22Rv1 (cell line): Measurements from ENCODE around the gene MAP2.
A peak's percentile ranks its signal among the peaks of the same experiment; 100 is the strongest.

Experiments used
- ZFX ChIP-seq: fragments of 450-650 bp; IDR thresholded peaks from 2 replicates; pipeline ENCODE4 v1.6.1; 2017; ENCODE audit warnings: antibody characterized with exemption, borderline replicate concordance
- TF ChIP-seq, protein P1 (sequence below): fragments of 450-650 bp; IDR thresholded peaks from 2 replicates; pipeline ENCODE4 v1.5.1; 2017; ENCODE audit warnings: mild to moderate bottlenecking

DNA sequence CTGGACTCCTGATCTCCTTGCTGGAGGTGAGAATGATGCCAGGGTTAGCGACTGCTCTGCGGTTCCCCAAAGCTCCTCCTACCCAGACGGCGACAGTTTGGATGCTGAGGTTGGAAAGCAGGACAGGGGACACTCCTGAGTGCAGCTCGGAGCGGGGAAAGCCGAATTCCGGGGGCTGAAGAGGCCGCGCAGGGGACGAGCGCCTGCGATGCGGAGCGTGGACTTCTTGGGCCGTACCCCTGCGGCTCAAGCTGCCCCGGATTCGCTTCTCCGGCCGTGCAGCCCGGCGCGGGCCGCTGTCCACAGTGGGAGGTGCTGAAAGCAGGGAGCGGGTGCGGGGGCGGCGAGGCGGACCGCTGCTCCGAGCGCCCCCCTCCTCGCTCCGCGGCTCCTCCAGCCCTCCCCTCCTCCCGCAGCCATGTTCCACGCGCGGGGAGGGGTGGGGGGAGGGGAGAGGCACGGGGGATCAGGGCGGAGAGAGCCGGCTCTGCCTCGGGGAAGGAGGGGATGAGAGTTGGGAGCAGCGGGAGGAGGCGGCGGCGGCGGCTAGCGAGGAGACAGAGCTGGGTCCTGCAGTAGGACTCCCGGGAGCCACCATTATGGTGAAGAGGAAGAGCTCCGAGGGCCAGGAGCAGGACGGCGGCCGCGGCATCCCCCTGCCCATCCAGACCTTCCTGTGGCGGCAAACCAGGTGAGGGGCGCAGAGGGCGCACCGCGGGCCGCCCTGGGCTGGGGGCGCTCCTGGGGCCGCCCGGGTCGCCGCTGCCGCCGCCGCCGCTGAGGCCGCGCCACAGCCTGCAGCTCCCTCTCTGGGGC is 347.8 kb downstream of the MAP2 start, which contains the start of gene UNC80:
- TF ChIP-seq, protein P1, sequence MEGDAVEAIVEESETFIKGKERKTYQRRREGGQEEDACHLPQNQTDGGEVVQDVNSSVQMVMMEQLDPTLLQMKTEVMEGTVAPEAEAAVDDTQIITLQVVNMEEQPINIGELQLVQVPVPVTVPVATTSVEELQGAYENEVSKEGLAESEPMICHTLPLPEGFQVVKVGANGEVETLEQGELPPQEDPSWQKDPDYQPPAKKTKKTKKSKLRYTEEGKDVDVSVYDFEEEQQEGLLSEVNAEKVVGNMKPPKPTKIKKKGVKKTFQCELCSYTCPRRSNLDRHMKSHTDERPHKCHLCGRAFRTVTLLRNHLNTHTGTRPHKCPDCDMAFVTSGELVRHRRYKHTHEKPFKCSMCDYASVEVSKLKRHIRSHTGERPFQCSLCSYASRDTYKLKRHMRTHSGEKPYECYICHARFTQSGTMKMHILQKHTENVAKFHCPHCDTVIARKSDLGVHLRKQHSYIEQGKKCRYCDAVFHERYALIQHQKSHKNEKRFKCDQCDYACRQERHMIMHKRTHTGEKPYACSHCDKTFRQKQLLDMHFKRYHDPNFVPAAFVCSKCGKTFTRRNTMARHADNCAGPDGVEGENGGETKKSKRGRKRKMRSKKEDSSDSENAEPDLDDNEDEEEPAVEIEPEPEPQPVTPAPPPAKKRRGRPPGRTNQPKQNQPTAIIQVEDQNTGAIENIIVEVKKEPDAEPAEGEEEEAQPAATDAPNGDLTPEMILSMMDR = peak; percentile 13; the same call in 1 of the 2 replicates
- TF ChIP-seq ZFX = no peak
